Gastrocnemius medialis (tissue), 4 donors: Measurements from ENCODE around the gene COBL.

ENCODE experiments used
- CTCF ChIP-seq, 5 experiments: fragments of 450-650 bp in 3 of 5; fragments of 200-600 bp in 2 of 5; sonication (generic) in 2 of 5; IDR thresholded peaks in 4 of 5; conservative IDR thresholded peaks in 1 of 5; 1 replicate in 4 of 5; 2 replicates in 1 of 5; pipeline ENCODE4 v1.5.1; 2016 to 2019; ENCODE audit warnings: antibody characterized with exemption in 5 of 5, mild to moderate bottlenecking in 3 of 5, moderate library complexity in 3 of 5
- POLR2A ChIP-seq, 2 donors: fragments of 450-650 bp; IDR thresholded peaks; one replicate each; pipeline ENCODE4 v1.6.1; 2017; ENCODE audit warnings: antibody characterized with exemption in 2 of 2, mild to moderate bottlenecking in 2 of 2, moderate library complexity in 2 of 2

- TF ChIP-seq CTCF (IDR thresholded peaks at IDR 0.05 in 4 of 5, conservative IDR thresholded peaks at IDR 0.05 in 1 of 5) (no peak), POLR2A (IDR thresholded peaks at IDR 0.05) (no peak)
These were observed 42.6 kb downstream of the COBL start for GRCh38 chr7:51274001-51274400.
